ENCODE results near the gene WASHC4. TPM values are rescaled to one million over a fixed set of nuclear protein-coding genes. Genes with fewer than 3 reads are reported as not detected.

Gene WASHC4
- total and polyA plus RNA-seq, 10 of the 15 experiments (the other 5 are each of a cell fraction or from before 2014, with no cell fraction given): 16.0 to 50.6 (median 34.0) TPM

GRCh38 chr12:105102673-105103072 is 4.9 kb upstream of the WASHC4 start:
- Histone ChIP-seq H3K79me2 (ENCODE audit: control insufficient read depth, insufficient read depth, low read length) (peaks cover 2% of the 10 kb centered on the region), H3K27ac (ENCODE audit: control insufficient read depth, insufficient read depth) (no peak overlapping the region), H3K4me3 (no peak overlapping the region), H2AFZ (ENCODE audit: control insufficient read depth, low read depth, low read length) (no peak overlapping the region), H3K27me3 (replicated peaks in 1 of 2; ENCODE audit: control insufficient read depth in 2 of 2, insufficient read depth in 2 of 2, low read length in 1 of 2) (no peaks in the 10 kb centered on the region), H4K20me1 (ENCODE audit: control insufficient read depth, insufficient read depth) (no peaks in the 10 kb centered on the region), H3K9ac (ENCODE audit: control insufficient read depth, insufficient read depth, low read length) (no peak overlapping the region), H3K9me3 (replicated peaks; ENCODE audit: control insufficient read depth, insufficient read depth, low read length) (no peaks in the 10 kb centered on the region), H3K4me1 (ENCODE audit: control insufficient read depth, insufficient read depth, low read length) (0 out of 2 replicates have a peak, but pooled peaks cover 4% of the 10 kb centered on the region), H3K4me2 (ENCODE audit: control insufficient read depth, insufficient read depth) (no peak overlapping the region), H3K36me3 (ENCODE audit: control insufficient read depth in 2 of 2, insufficient read depth in 2 of 2, low read length in 1 of 2) (no peaks in the 10 kb centered on the region)
- FAIRE-seq: no peak
- ChIA-PET CTCF (interaction anchor here (0.7 to 0.8 kb wide), 2 partner anchors 10 to 721 kb away, joined by 3 read pairs; no protein-coding TSS in a partner anchor), POLR2A (no interaction called here), SMC1A (ENCODE audit: uncharacterized antibody, unreplicated experiment) (interaction anchor here (1.6 kb wide), 1 partner anchor 49 kb away, joined by 4 read pairs; no protein-coding TSS in a partner anchor), RAD21 (ENCODE audit: unreplicated experiment) (no interaction called here)
- intact Hi-C loops (cut with micrococcal nuclease; ENCODE audit: unreplicated experiment): loop anchor here (10.0 kb wide), 1 partner anchor 638 kb away; no protein-coding TSS in a partner anchor
- DNase-seq (ENCODE audit: low read depth, low spot score): no peak
- no peak for TF ChIP-seq CEBPZ (IDR thresholded peaks at IDR 0.05; ENCODE audit: low read depth, low read length)
- no peak for TF ChIP-seq BMI1 (IDR thresholded peaks at IDR 0.05; ENCODE audit: borderline replicate concordance)
- no peak for TF ChIP-seq POLR2AphosphoS5 (IDR thresholded peaks at IDR 0.05; ENCODE audit: low read length)
- TF ChIP-seq ATF7 (IDR thresholded peaks at IDR 0.05; ENCODE audit: low read depth): no peak
- TF ChIP-seq MTA2 (IDR thresholded peaks at IDR 0.05; ENCODE audit: low read depth): no peak
- TF ChIP-seq ZNF217 (IDR thresholded peaks at IDR 0.05): no peak
- TF ChIP-seq TCF3 (IDR thresholded peaks at IDR 0.05; ENCODE audit: borderline replicate concordance, insufficient read depth, low read depth, low read length): no peak
- TF ChIP-seq PKNOX1 (IDR thresholded peaks at IDR 0.05): no peak
- TF ChIP-seq ZBTB33 (IDR thresholded peaks at IDR 0.05): no peak
- TF ChIP-seq CHD1 (IDR thresholded peaks at IDR 0.05; ENCODE audit: low read depth, low read length): no peak
- in situ Hi-C loops (cut with MboI): no loop called here
- no peak for ATAC-seq
- BruUV-seq (replicated peaks): no TSS peak
